GM13976 (cell line): ENCODE measurements around the gene LRRC43.
A peak's percentile ranks its signal among the peaks of the same experiment; 100 is the strongest.

ENCODE experiments used
- DNase-seq: peaks from one replicate; pipeline ENCODE4 v3.0.0; 2012; ENCODE audit warnings: low spot score
- in situ Hi-C: fragments of 300-500 bp; cut with MboI; formaldehyde crosslinking; loops from one replicate; pipeline ENCODE4 v1.12.0; 2022; ENCODE audit warnings: low sequenced_read_pairs, mixed read lengths, inconsistent platforms; ENCODE audit not compliant: unreplicated experiment
- TF ChIP-seq, protein P1 (sequence below): IDR thresholded peaks from 2 replicates; pipeline ENCODE4 v1.5.1; 2012; ENCODE audit warnings: borderline replicate concordance, mild to moderate bottlenecking; ENCODE audit not compliant: insufficient read depth; ENCODE audit errors: extremely low read depth, missing control alignments, control extremely low read depth

LRRC43 gene

DNA sequence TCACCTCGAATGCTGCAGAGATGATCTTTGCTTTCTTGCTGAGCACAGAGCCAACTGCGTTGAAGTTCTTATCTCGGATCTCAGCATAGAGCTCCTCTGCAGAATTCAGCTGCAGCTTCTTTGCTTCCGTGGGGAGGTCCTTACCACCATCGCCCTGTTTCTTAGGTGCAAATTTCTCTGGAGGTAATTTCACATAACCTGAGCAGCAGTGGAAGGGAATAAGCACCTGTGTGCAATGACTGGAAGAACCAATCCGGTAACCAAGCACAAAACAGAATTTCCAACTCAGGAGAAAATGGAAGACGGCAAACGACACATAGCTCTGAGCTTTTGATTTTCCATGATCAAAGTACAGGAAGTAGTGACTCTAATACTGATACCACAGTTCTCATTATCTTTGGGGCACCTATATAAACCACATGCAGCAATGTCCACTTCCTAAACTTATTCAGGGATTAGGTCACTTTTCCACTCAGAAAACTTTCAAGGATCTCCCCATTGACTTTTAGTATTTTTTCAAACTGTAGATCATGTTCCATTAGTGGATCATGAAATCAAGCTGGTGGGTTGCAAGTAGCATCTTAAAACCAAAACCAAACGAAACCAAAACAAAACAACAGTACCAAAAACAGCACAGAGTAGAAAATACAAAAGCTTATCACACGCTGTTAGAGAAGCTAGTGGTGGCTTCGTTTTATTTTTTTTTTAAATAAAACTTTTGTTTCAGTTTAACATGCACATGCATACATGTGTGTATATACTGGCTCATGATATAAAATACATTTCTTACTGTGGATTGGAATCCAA lies 61.8 kb downstream of the LRRC43 start:
- TF ChIP-seq, protein P1, sequence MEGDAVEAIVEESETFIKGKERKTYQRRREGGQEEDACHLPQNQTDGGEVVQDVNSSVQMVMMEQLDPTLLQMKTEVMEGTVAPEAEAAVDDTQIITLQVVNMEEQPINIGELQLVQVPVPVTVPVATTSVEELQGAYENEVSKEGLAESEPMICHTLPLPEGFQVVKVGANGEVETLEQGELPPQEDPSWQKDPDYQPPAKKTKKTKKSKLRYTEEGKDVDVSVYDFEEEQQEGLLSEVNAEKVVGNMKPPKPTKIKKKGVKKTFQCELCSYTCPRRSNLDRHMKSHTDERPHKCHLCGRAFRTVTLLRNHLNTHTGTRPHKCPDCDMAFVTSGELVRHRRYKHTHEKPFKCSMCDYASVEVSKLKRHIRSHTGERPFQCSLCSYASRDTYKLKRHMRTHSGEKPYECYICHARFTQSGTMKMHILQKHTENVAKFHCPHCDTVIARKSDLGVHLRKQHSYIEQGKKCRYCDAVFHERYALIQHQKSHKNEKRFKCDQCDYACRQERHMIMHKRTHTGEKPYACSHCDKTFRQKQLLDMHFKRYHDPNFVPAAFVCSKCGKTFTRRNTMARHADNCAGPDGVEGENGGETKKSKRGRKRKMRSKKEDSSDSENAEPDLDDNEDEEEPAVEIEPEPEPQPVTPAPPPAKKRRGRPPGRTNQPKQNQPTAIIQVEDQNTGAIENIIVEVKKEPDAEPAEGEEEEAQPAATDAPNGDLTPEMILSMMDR: no peak
- in situ Hi-C loops: no loop called here
- DNase-seq: peak; percentile 60

DNA sequence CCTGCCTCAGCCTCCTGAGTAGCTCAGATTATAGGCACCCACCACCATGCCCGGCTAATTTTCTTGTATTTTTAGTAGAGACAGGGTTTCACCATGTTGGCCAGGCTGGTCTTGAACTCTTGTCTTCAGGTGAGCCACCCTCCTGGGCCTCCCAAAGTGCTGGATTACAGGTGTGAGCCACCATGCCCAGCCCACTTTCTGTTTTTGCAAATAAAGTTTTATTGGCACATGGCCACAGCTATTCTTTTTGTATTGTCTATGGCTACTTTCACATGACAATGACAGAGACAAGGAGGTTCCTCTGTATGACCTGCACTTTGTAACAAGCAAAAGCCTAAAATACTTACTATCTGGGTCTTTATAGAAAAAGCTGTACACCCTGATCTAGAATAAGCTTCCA lies 62.6 kb downstream of the LRRC43 start:
- in situ Hi-C loops: no loop called here
- TF ChIP-seq, protein P1: no peak
- no peak for DNase-seq

DNA sequence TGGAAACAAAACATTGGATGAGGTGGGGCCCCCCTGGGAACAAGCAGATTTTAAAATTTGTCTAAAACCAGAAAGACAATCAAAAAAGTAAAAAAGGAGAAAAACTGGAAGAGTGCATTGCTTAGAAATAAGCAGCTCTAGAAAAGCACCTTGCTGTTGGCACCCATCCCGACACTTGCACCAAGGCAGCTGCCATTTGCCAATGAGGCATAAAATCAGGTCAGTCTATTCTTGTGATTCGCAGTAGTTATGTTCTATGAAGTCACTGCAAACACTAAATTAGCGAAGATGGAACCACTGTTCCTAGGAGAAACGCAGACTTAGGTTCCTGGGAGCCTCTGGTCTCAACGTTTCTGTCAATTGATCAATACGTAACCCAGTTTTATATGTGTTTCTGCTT lies 67.1 kb downstream of the LRRC43 start:
- in situ Hi-C loops: no loop called here
- no peak for DNase-seq
- TF ChIP-seq, protein P1: no peak

DNA sequence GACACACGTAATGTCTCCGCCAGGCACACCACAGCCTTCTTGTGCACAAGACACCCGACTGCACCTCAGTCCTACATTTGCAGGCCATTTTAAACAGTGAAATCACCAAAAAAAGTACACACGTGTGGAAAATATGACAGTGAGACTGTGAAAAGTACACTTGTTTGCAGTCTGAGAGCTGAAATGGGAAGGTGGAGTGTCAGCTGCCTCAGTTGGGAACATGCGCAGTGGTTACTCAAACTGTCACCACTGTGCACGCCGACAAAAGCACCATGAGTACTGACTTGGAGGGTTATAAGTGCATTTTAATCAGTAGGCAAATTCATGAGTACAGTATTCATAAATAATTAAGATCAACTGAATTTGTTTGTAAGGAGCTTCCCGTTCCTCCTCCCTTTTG lies 67.6 kb downstream of the LRRC43 start:
- TF ChIP-seq, protein P1: no peak
- in situ Hi-C loops: no loop called here
- no peak for DNase-seq
